Subcutaneous adipose tissue (tissue), 4 donors: Measurements from ENCODE around the gene GATAD2B. TPM values are rescaled to one million over a fixed set of nuclear protein-coding genes. Genes with fewer than 3 reads are reported as not detected.

Source experiments
- total RNA-seq, 4 donors: library from RNA; depleted of rRNA; stranded (reverse); fragments of >200 nt; gene quantifications; one replicate each; pipeline ENCODE4 v1.1.0, GENCODE V29; 2016
- TF ChIP-seq, protein P1 (sequence below): fragments of 450-650 bp; IDR thresholded peaks from one replicate; pipeline ENCODE4 v1.5.1; 2016; ENCODE audit warnings: low read depth, mild to moderate bottlenecking, control low read depth, antibody characterized with exemption, moderate library complexity

The GATAD2B gene
- total RNA-seq, 4 donors from 2014 or later, result 14.3 to 22.3 (median 18.1) TPM

DNA sequence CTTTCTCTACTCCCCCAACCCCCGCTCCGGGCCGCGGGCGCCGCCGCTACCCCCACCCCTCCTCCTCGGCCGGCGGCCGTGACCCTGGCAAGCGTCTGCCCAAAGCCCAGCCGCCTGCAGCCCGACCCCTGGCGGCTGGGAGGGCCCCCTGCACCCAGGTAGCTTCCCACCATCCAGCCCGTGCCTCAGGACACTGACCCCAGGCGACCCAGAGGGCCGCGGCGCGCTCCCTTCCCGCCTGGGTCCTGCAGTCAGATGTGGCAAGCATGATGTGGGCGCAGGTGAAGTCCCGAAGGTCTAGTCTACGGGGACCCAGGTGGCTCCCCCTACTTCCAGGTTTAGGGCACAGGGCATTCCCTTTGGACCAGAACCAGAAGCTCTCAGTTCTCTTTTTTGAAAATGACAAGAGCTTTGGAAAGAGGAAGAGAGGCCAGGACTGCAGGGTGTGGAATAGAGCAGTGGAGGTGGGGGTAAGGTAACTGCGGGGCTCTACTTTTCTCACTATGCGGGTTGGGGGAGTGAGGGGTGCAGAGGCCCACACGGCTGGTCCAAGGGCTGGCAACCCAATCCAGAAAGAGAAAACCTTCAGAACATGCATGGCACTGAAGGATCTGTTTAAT is 24.0 kb upstream of the GATAD2B start, which contains the start of gene DENND4B:
TSS of gene DENND4B (minus strand) at position 97 of the 620 bp plus-strand sequence. CDS start 2,344 bp downstream, outside the sequence.
- TF ChIP-seq, protein P1, sequence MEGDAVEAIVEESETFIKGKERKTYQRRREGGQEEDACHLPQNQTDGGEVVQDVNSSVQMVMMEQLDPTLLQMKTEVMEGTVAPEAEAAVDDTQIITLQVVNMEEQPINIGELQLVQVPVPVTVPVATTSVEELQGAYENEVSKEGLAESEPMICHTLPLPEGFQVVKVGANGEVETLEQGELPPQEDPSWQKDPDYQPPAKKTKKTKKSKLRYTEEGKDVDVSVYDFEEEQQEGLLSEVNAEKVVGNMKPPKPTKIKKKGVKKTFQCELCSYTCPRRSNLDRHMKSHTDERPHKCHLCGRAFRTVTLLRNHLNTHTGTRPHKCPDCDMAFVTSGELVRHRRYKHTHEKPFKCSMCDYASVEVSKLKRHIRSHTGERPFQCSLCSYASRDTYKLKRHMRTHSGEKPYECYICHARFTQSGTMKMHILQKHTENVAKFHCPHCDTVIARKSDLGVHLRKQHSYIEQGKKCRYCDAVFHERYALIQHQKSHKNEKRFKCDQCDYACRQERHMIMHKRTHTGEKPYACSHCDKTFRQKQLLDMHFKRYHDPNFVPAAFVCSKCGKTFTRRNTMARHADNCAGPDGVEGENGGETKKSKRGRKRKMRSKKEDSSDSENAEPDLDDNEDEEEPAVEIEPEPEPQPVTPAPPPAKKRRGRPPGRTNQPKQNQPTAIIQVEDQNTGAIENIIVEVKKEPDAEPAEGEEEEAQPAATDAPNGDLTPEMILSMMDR, result no peak

GRCh38 chr1:153945795-153946621 is 23.2 kb upstream of the GATAD2B start:
- TF ChIP-seq, protein P1, result no peak

DNA sequence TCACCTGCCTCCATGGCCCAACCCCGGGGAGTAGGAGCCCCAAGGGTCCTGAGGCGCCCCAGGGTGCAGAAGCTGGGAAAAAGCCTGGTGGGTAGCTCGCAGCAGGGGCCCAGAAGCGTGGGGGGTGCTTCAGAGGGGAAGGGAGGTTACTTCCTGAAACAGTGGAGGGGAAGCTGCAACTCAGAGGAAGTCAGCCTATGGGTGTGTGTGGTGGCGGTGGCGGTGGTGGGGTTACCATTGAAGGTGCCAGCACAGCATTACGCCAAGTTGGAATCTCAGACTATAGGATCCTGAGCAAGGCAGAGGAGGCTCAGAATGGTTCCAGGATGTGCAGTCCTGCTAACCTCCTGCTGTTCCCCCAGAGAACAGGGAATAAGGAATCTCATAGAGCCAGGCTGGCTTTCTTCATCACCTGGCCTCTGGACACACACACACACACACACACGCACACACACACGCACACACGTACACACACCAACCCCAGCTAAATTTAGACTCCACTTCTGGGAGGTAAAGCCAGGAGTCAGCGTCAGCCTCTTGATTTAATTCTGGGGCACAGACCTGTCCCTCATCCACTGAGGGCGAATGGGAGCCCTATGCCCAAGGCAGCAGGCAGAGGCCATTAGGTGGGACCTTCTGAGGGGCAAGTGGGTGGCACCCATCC is 22.5 kb upstream of the GATAD2B start:
- TF ChIP-seq, protein P1, result no peak

GRCh38 chr1:153944827-153945117 is 22.0 kb upstream of the GATAD2B start:
- TF ChIP-seq, protein P1, result no peak

GRCh38 chr1:153944005-153944826 is 21.4 kb upstream of the GATAD2B start:
- TF ChIP-seq, protein P1, result no peak

DNA sequence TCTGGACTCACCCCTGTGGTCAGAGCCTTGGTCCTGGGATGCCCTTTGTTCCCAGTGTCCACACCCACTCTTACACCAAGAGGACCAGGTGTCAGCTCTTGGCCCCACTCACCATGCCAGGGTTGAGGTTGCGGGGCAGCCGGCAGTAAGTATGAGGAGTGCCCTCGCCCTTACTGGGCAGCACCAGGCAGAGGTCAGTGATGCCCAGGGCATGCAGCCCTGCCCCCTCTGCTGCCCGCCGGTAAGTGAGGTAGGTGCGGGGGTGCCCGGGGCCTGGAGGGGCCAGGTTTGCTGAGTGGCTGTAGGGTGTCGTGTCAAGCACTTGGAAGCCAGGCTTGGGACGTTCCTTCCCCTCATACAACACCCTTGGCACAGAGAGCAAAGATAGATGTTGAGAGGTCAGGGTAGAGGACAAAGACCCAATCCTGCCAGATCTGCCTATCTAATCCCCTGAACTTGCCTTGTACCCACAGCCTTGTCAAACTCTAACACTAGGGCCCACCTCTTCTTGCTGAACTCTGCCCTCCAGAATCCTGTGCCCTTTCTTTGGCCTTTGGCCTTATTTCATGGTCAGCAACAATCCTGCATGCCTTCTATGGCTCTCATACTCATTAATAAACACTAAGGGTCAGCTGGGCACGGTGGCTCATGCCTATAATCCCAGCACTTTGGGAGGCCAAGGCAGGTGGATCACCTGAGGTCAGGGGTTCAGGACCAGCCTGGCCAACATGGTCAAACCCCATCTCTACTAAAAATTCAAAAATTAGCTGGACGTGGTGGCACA is 20.2 kb upstream of the GATAD2B start:
- TF ChIP-seq, protein P1, result no peak
